Activated CD8-positive, alpha-beta T cell treated with anti-CD3 and anti-CD28 coated beads for 36 hours (primary cell): ENCODE results near the gene RAX. TPM values are rescaled to one million over a fixed set of nuclear protein-coding genes. Genes with fewer than 3 reads are reported as not detected.

ENCODE experiments used
- ATAC-seq: fragments of 200-7000 bp; cut with Tn5 transposase; one replicate; pipeline ENCODE4 v1.10.0; 2021; ENCODE audit warnings: mild to moderate bottlenecking, moderate library complexity
- CTCF ChIA-PET: fragments of 350-600 bp; sonication (Branson Sonifier 250); formaldehyde crosslinking; loops from one replicate; lab custom pipeline; 2021; ENCODE audit warnings: antibody characterized with exemption; lab: Charles Lee
- POLR2A ChIA-PET: fragments of 350-600 bp; sonication (Branson Sonifier 250); formaldehyde crosslinking; loops from one replicate; lab custom pipeline; 2021; ENCODE audit warnings: antibody characterized with exemption; lab: Charles Lee
- DNase-seq: peaks from one replicate; pipeline ENCODE4 v3.0.0-alpha.2; 2020
- H3K27ac Mint-ChIP-seq: one replicate; pipeline ENCODE4 v1.8.0; 2021; ENCODE audit warnings: mild to moderate bottlenecking, mixed read lengths
- H3K27me3 Mint-ChIP-seq: one replicate; pipeline ENCODE4 v1.8.0; 2021; ENCODE audit warnings: mixed read lengths
- H3K36me3 Mint-ChIP-seq: one replicate; pipeline ENCODE4 v1.8.0; 2021; ENCODE audit warnings: low read depth, mixed read lengths
- H3K4me1 Mint-ChIP-seq: one replicate; pipeline ENCODE4 v1.8.0; 2021; ENCODE audit warnings: low read depth, mixed read lengths
- H3K4me3 Mint-ChIP-seq: one replicate; pipeline ENCODE4 v1.8.0; 2021; ENCODE audit warnings: mild to moderate bottlenecking, moderate library complexity, mixed read lengths
- H3K9me3 Mint-ChIP-seq: one replicate; pipeline ENCODE4 v1.8.0; 2021; ENCODE audit warnings: mixed read lengths
- intact Hi-C: fragments of 100-400 bp; cut with micrococcal nuclease; formaldehyde crosslinking; loops from one replicate; pipeline ENCODE4 v1.10.0; 2022
- total RNA-seq, 2 experiments: library from RNA; stranded (reverse); gene quantifications; one replicate each; pipeline ENCODE4 v1.2.3, GENCODE V29; 2021
- TF ChIP-seq, protein P1 (sequence below): fragments of 200-600 bp; IDR thresholded peaks from one replicate; pipeline ENCODE4 v1.8.0; 2022; ENCODE audit warnings: antibody characterized with exemption, mild to moderate bottlenecking

The RAX gene
- total RNA-seq, 2 experiments from 2014 or later, result not detected

- no peak overlapping the region for H3K27ac Mint-ChIP-seq
- H3K4me3 Mint-ChIP-seq, result no peak overlapping the region
- no peaks in the 10 kb centered on the region for H3K4me1 Mint-ChIP-seq
- intact Hi-C loops, result no loop called here
- ATAC-seq (no peak), DNase-seq (no peak)
- no peaks in the 10 kb centered on the region for H3K9me3 Mint-ChIP-seq
- ChIA-PET CTCF (no interaction called here), POLR2A (interaction anchor here (0.8 kb wide), 1 partner anchor 9 kb away, joined by 3 read pairs; the partner anchor contains the start of gene RAX)
- TF ChIP-seq, protein P1, sequence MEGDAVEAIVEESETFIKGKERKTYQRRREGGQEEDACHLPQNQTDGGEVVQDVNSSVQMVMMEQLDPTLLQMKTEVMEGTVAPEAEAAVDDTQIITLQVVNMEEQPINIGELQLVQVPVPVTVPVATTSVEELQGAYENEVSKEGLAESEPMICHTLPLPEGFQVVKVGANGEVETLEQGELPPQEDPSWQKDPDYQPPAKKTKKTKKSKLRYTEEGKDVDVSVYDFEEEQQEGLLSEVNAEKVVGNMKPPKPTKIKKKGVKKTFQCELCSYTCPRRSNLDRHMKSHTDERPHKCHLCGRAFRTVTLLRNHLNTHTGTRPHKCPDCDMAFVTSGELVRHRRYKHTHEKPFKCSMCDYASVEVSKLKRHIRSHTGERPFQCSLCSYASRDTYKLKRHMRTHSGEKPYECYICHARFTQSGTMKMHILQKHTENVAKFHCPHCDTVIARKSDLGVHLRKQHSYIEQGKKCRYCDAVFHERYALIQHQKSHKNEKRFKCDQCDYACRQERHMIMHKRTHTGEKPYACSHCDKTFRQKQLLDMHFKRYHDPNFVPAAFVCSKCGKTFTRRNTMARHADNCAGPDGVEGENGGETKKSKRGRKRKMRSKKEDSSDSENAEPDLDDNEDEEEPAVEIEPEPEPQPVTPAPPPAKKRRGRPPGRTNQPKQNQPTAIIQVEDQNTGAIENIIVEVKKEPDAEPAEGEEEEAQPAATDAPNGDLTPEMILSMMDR, result no peak
- peaks cover 39% of the 10 kb centered on the region for H3K27me3 Mint-ChIP-seq
- H3K36me3 Mint-ChIP-seq, result no peaks in the 10 kb centered on the region
Measured at GRCh38 chr18:59282341-59282740, 9.1 kb upstream of the RAX start.

DNA sequence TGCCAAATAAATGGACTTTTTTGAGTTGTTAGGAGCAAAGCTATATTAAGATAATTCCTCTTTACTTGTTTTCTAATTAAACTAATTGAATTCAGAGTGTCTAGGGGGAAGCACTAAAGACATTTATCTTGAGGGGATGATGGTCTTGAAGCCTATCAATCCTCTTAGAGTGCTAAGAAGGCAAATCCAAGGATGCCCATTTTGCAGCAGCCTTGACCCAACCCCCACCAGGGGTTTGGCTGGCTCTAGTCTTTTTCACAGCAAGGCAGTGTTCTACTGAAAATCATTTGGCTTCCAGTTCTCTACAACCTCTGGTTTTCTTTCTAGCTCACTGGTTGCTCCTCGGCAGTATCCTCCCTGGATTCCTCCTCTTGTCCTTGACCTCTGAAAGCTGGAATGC, 6.5 kb upstream of the RAX start:
- H3K27me3 Mint-ChIP-seq, result peaks cover 48% of the 10 kb centered on the region
- TF ChIP-seq, protein P1, result no peak
- H3K36me3 Mint-ChIP-seq, result no peaks in the 10 kb centered on the region
- peaks cover under 1% of the 10 kb centered on the region for H3K4me1 Mint-ChIP-seq
- no peak overlapping the region for H3K27ac Mint-ChIP-seq
- POLR2A ChIA-PET, result interaction anchor here (1.0 kb wide), 1 partner anchor 66 kb away, joined by 3 read pairs; no protein-coding TSS in a partner anchor
- ATAC-seq (no peak), DNase-seq (no peak)
- intact Hi-C loops, result no loop called here
- no peaks in the 10 kb centered on the region for H3K9me3 Mint-ChIP-seq
- H3K4me3 Mint-ChIP-seq, result no peak overlapping the region
- CTCF ChIA-PET, result interaction anchor here (0.8 to 1.3 kb wide), 2 partner anchors 31 to 89 kb away, joined by 3 read pairs; no protein-coding TSS in a partner anchor

DNA sequence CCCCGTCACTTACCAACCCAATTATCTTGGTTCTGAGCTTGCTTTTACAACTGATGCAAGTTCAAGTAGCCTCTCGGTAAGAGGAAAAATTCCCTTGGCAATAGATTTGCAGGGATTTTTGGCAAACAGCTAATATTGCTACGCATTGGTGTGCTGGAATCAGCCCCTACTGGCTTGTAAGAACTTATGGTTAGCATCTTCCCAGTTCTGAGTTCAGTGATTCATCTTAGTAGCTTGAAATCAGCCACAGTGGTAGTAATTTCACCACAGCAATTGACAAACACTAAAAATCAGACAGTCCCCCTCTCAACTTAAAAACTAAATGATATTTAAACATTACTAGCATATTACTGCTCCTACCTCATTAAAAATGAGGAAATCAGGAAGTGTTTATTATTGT, 5.9 kb upstream of the RAX start:
- ATAC-seq (no peak), DNase-seq (no peak)
- TF ChIP-seq, protein P1, result no peak
- Mint-ChIP-seq H3K36me3 (no peaks in the 10 kb centered on the region), H3K27ac (no peak overlapping the region), H3K27me3 (peaks cover 51% of the 10 kb centered on the region), H3K4me3 (no peak overlapping the region), H3K4me1 (peaks cover 2% of the 10 kb centered on the region), H3K9me3 (no peaks in the 10 kb centered on the region)
- ChIA-PET POLR2A (interaction anchor here (1.0 kb wide), 1 partner anchor 66 kb away, joined by 3 read pairs; no protein-coding TSS in a partner anchor), CTCF (interaction anchor here (1.3 kb wide), 1 partner anchor 31 kb away, joined by 3 read pairs; no protein-coding TSS in a partner anchor)
- intact Hi-C loops, result no loop called here

DNA sequence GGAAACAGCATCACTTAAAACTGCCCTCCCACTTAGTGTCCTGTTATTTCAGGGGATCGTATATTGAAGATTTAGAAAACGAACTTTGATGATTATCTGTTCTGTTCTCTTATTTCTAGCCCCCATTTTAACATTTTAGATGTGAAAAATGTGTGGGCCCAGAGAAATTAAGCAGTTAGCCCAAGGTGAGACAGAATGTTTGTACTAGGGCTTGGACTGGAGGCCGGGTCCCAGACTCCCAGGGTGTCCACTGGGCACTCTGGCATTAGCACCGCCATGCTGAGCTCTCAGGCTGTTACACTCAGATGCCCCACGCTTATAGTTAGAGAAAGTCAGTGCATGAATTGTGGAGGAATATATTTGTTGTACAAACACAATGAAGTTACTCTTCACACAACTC, 5.5 kb upstream of the RAX start:
- H3K4me1 Mint-ChIP-seq, result peaks cover 3% of the 10 kb centered on the region
- H3K27me3 Mint-ChIP-seq, result peaks cover 53% of the 10 kb centered on the region
- no peak overlapping the region for H3K4me3 Mint-ChIP-seq
- TF ChIP-seq, protein P1, result no peak
- H3K9me3 Mint-ChIP-seq, result no peaks in the 10 kb centered on the region
- no peak overlapping the region for H3K27ac Mint-ChIP-seq
- ATAC-seq, result no peak
- intact Hi-C loops, result no loop called here
- DNase-seq, result no peak
- CTCF ChIA-PET, result interaction anchor here (1.3 kb wide), 1 partner anchor 30 kb away, joined by 3 read pairs; no protein-coding TSS in a partner anchor
- POLR2A ChIA-PET, result interaction anchor here (1.0 kb wide), 1 partner anchor 67 kb away, joined by 3 read pairs; no protein-coding TSS in a partner anchor
- H3K36me3 Mint-ChIP-seq, result no peaks in the 10 kb centered on the region

DNA sequence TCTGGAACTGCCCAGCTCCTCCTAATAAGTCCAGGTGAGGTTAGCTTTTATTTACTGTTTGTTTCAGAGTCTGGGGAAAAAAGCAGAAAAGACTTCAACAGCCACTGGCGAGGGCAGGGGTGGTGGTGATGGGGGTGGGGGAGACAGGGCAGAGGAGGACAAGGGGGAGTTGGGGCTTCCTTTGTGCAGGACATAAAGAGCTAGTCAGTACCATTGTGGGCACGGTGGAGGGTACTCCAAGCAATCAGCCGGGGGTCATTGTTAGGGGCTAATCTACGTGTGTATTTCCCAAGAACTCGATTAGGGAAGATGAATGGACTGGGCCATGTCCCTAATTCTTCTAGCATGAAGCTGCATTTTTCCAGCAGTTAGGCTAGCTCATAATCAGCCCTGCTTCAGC, 2.8 kb upstream of the RAX start:
- Mint-ChIP-seq H3K4me1 (peaks cover 10% of the 10 kb centered on the region), H3K9me3 (no peaks in the 10 kb centered on the region), H3K27me3 (peaks cover 61% of the 10 kb centered on the region), H3K4me3 (no peak overlapping the region), H3K27ac (no peak overlapping the region), H3K36me3 (no peaks in the 10 kb centered on the region)
- intact Hi-C loops, result no loop called here
- ATAC-seq, result no peak
- TF ChIP-seq, protein P1, result no peak
- ChIA-PET CTCF (interaction anchor here (0.7 to 1.8 kb wide), 5 partner anchors 10 to 127 kb away, joined by 3 to 7 read pairs (median 4); no protein-coding TSS in a partner anchor), POLR2A (interaction anchor here (1.0 kb wide), 1 partner anchor 35 kb away, joined by 3 read pairs; no protein-coding TSS in a partner anchor)
- no peak for DNase-seq
